ENCODE measurements around the gene PLCB4.

Gene PLCB4

GRCh38 chr20:9179193-9179802 lies 110.4 kb downstream of the PLCB4 start:
- no peak for DNase-seq (ENCODE audit: low spot score)

DNA sequence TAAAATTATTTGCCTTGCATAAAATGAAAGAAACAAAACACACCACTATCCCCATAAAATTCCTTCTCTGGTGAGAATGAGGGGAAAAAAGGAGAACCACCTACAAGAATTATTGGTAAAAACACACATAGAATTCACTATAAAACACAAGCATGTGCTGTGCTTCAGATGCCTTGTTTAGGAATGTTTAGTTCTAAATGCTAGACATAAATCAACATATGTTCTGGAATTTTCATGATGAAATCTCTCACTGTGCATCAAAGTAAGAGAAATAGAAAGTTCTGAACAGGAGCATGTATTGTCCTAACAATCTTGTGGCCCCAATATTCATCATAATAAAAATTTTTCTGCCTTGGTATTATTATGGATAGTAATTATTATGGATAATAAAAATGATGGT lies 111.0 kb downstream of the PLCB4 start:
- no peak for DNase-seq (ENCODE audit: low spot score)

DNA sequence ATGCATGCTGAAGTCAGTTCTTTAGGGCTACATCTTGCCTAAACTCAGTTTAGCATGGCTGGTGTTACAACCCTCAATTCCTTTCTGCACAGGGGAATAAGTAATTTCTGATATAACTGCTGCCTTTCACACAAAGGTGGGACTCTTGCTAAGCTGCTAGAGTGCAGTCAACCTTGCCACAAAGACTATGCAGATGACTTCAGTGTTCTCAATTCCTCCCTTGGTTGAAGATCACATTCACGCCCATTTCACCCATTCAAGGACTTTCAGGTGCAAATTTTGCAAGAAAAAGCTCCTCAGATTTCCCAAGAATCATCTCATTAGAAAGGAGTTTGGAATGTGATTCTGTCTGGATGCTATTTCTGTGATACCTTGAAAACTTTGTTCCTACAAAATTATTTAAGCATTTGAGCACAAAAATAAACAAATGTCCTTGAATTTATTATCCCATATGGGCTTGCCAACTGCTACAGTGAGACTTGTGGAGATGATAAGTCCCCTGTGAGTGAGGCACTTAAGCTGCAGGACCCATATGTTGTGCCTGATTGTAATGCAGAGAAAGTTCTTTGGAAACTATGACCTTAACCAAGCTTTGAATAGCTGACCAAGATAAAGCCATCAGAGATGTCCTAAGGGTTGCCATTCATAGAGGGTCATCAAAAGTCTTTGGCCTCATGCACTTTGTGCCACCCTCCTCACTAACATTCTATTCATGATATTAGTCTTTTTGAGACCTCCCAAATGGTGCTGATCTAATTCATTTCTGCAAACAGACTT lies 111.8 kb downstream of the PLCB4 start:
- no peak for DNase-seq (ENCODE audit: low spot score)

DNA sequence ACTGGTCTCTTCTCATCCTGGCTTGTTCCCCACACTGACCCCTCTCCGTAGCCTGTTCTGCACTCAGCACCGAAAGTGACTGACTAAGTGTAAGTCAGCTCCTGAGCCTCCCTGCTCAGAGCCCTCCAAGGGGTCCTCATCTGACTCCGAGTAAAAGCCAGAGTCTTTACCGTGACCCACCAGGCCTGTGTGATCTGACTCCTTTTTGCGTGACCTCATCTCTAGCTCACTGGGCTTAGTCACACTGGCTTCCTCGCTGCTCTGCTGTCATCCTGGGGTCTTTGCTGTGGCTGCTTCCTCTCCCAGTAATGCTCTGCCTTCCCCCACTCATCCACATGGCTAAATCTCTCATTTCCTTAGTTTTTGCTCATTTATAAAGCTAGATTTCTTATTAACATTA lies 116.6 kb downstream of the PLCB4 start:
- no peak for DNase-seq (ENCODE audit: low spot score)

DNA sequence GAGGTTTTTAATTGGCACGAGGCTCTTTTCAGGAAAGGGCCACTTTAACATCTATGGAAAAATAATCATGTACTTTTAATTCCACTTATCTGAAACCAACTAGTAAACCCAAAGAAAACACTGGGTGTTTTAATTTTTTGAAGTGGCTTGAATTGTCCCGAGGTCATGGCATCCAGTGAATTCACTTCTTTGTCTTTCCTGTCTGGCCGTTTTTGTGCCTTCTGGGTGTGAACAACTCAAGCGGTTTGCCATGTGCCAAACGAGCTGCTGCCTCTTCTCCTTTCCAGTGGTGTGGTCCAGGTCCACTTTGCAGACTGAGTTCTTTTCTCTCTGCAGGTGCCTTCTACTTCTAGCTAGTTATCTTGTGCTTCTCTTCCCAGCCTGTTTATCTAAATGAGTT lies 117.5 kb downstream of the PLCB4 start:
- DNase-seq (ENCODE audit: low spot score), result no peak

GRCh38 chr20:9195031-9195430 lies 126.1 kb downstream of the PLCB4 start:
- no peak for DNase-seq (ENCODE audit: low spot score)

GRCh38 chr20:9196110-9196509 lies 127.2 kb downstream of the PLCB4 start:
- DNase-seq (ENCODE audit: low spot score), result no peak

- DNase-seq (ENCODE audit: low spot score), result no peak
These were observed 129.6 kb downstream of the PLCB4 start for GRCh38 chr20:9198460-9198859.

- DNase-seq (ENCODE audit: low spot score), result no peak
These were observed 131.3 kb downstream of the PLCB4 start for GRCh38 chr20:9200196-9200595.

- no peak for DNase-seq (ENCODE audit: low spot score)
These were observed 131.7 kb downstream of the PLCB4 start for GRCh38 chr20:9200620-9201019.

DNA sequence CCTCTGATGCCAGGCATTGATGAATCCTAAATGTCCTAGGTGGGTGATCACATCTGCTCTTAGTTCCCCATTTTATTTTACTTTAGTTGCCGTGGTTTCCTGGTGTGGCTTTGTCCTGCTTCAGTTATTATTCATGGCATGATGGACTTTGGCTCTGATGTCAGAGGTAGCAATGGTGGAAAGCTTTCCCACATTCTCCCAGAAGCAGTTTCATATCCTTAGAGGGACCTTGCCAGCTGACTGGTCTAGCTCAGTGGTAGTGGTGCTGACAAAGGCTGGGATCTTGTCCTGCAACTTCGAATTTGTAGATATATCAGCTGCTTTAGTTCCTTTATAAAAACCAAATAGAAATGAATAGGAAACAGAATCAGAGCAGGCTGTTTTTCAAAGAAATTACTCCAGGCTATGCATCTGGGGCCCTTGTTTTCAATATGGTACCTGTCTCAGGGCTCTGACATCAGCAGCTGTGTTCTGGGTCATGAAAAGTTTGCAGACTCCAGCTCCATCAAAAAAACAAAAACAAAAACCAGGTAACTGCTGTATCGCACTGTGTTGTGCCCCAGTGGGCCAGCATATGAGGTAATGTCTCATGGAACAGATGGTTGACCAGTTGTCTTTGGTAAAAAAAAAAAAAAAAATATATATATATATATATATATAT lies 133.7 kb downstream of the PLCB4 start:
- no peak for DNase-seq (ENCODE audit: low spot score)

DNA sequence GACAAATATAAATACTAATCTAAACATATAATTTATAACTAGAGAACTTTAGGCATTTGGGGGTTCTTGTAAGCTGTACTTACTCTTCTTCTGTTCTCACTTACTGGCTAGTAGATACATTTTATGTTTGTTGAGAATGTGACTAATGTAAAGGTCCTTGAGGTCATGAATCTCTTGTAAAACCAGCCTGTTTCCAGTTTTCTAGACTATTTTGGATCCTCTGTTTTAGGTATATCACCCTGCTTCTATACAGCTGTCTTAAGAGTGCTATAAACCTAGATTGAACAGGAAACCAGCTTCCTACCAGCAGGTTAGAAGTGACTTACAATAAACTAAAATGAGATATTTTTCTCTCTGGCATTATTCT lies 134.2 kb downstream of the PLCB4 start:
- no peak for DNase-seq (ENCODE audit: low spot score)

- no peak for DNase-seq (ENCODE audit: low spot score)
These were observed 136.1 kb downstream of the PLCB4 start for GRCh38 chr20:9204979-9205378.

GRCh38 chr20:9206486-9206885 lies 137.6 kb downstream of the PLCB4 start:
- no peak for DNase-seq (ENCODE audit: low spot score)

DNA sequence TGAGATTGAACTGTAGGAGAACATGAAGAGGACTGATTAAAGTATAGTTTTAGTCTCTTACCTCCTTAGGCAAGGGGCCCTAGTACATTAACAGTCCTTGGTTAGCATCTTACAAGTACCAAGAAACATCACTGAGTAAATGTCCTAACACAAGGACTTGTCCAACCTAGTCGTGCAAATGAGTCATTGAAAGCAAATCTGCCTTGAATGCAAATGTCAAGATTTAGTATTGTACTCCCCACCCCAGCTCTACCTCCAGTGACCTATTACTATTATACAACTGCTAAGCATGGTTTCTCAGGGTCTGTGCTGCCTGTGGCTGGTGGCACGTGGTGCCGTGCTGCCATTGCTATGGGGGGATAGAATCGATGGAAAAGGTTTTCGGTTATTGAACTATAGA lies 138.4 kb downstream of the PLCB4 start:
- DNase-seq (ENCODE audit: low spot score), result no peak

DNA sequence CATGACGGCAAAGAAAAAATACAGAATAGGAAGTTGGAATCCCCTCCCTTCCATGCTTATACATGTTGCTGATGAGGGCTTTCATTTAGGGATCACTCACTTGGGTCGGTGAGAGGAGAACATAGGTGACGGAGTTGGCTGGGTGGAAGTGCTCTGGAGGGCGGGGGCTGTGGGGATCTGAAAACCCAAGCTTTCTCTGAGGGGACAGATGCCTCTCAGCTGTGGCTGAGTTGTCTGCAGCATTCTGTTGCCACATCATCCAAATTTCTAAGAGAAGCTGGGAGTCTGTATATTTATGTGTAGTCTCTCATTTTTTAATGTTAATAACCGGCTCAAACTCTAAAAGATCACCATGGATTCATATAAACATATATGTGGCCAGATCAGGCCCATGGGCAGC lies 141.5 kb downstream of the PLCB4 start:
- no peak for DNase-seq (ENCODE audit: low spot score)

DNA sequence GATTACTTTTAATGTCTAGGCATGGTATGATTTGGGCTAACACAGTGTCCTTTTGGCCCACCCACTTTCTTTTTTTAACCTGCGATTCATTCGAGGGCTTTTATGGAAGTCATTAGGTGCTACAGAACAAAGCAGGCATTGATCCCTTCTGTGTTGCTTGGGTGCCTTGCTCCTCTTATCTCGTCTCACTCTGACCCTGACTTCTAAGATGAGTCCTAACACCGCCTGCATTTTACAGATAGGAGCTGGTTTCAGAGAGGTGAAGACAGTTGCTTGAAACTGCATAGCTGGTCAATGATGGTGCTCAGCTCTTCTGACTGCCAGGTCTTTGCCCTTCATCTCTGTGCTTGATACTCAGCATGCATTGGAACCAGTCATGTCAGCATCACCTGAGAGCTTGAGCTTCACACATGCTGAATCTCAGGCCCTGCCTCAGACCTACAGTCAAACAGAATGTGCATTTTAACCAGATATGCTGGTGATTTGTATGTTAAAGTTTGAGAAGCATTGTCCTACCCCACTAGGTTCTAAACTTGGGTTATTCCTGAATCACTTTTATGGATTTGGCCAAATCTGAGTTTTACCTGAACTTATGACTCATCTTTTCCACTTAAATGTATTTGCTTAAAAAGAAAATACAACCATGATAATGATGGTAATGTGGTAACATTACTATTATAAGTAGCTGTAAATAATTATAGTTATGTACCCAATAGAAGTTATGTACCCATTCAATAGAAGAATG lies 142.3 kb downstream of the PLCB4 start:
- DNase-seq (ENCODE audit: low spot score), result no peak

- no peak for DNase-seq (ENCODE audit: low spot score)
These were observed 143.8 kb downstream of the PLCB4 start for GRCh38 chr20:9212735-9213134.

GRCh38 chr20:9214685-9215084 lies 145.8 kb downstream of the PLCB4 start:
- DNase-seq (ENCODE audit: low spot score), result no peak

DNA sequence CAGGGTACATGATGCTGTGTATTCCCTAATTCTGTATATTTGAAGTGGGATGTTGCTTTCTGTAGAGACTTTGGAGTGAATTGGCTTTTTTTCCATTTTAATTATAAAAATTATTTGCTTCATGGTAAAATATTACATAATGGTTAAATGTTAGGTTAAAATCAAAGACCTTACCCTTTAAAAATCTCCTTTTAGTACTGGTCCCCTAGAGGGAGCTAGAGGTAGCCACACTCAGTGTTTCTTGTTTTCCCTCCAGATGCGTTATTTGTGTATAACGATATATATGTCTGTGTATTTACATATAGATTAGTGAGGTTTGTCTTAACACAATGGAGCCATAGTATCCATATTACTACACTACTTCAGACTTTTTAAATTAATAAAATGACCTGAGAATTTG lies 146.7 kb downstream of the PLCB4 start:
- no peak for DNase-seq (ENCODE audit: low spot score)

DNA sequence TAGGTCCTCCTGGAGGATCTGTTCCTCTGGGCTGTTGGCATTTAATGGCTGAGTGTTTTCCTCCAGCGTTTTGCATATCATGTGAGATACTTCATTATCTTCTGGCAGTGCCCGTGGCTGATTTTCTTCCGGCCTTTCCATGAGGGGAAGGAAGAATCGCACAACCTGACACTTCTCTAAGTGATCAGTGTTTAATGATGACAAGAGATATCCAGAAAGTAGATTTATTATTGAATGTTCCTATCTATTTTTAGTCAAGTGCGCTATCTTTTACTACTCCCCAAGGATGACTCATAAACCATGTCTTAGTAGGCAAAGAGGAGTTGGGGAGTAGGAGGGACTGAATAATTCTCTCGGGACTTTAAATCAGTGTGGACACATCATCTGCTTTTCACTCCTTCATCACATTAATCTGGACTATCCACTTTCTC lies 149.7 kb downstream of the PLCB4 start:
- no peak for DNase-seq (ENCODE audit: low spot score)

DNA sequence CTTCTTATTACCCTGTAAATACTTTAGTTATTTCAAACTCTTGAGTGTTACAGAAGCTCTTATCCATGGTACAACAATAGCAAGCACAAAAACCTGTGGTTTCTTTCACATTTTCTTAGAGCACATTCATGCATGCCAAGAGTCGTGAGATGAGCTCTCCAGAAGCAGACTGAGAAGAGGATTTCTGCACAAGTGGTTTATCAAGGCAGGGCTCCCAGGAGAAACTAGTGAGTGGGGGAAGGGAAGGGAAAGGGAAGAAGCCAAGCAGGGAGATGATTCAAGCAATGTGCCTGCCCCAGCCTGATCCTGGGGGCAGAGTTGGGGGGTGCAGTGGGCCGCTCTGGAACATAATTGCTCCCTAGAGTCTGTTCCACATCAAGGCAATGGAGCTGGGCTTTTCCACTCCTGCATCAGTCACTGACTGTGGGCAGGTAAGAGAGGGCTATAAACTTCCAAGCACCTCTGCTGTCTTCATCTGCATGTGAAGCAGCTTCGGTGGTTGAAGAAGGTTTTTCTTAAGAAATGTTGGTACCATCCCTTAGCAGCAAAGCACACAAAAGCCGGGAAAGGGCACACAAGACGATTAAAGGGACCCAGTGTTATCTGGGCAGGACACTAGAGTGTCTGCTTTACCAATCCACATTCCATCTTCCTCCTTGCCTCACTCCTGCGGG lies 152.1 kb downstream of the PLCB4 start:
- DNase-seq (ENCODE audit: low spot score), result no peak

Data from globus pallidus (tissue), 1 donor.